ENCODE measurements around the gene INTS1.

INTS1 gene

GRCh38 chr7:1498370-1499305, 5.6 kb downstream of the INTS1 start:
- peaks cover 46% of the 10 kb centered on the region for H3K36me3 ChIP-seq (replicated peaks)
- H3K27ac ChIP-seq: no peak overlapping the region
- TF ChIP-seq CTCF (IDR thresholded peaks at IDR 0.05; ENCODE audit: low read depth, low read length, missing control alignments): no peak
- DNase-seq: no peak
- in situ Hi-C loops (cut with HindIII; ENCODE audit: low pct_ligation_motif_present, low sequenced_read_pairs): no loop called here
- H3K27me3 ChIP-seq (replicated peaks): no peaks in the 10 kb centered on the region
- no peak overlapping the region for H3K4me3 ChIP-seq (ENCODE audit: low read depth, low read length)

GRCh38 chr7:1497293-1497927, 6.8 kb downstream of the INTS1 start:
- no peaks in the 10 kb centered on the region for H3K27me3 ChIP-seq (replicated peaks)
- no peak for DNase-seq
- in situ Hi-C loops (cut with HindIII; ENCODE audit: low pct_ligation_motif_present, low sequenced_read_pairs): no loop called here
- TF ChIP-seq CTCF (IDR thresholded peaks at IDR 0.05; ENCODE audit: low read depth, low read length, missing control alignments): no peak
- H3K27ac ChIP-seq: no peak overlapping the region
- H3K36me3 ChIP-seq (replicated peaks): peaks cover 47% of the 10 kb centered on the region
- no peak overlapping the region for H3K4me3 ChIP-seq (ENCODE audit: low read depth, low read length)

GRCh38 chr7:1496531-1497292, 7.5 kb downstream of the INTS1 start:
- Histone ChIP-seq H3K27ac (no peak overlapping the region), H3K4me3 (ENCODE audit: low read depth, low read length) (no peak overlapping the region), H3K27me3 (replicated peaks) (no peaks in the 10 kb centered on the region), H3K36me3 (replicated peaks) (peaks cover 41% of the 10 kb centered on the region)
- in situ Hi-C loops (cut with HindIII; ENCODE audit: low pct_ligation_motif_present, low sequenced_read_pairs): no loop called here
- TF ChIP-seq CTCF (IDR thresholded peaks at IDR 0.05; ENCODE audit: low read depth, low read length, missing control alignments): no peak
- no peak for DNase-seq

- Histone ChIP-seq H3K4me3 (ENCODE audit: low read depth, low read length) (no peak overlapping the region), H3K27me3 (replicated peaks) (no peaks in the 10 kb centered on the region), H3K27ac (no peak overlapping the region), H3K36me3 (replicated peaks) (peaks cover 40% of the 10 kb centered on the region)
- in situ Hi-C loops (cut with HindIII; ENCODE audit: low pct_ligation_motif_present, low sequenced_read_pairs): no loop called here
- no peak for TF ChIP-seq CTCF (IDR thresholded peaks at IDR 0.05; ENCODE audit: low read depth, low read length, missing control alignments)
- DNase-seq: no peak
These were observed 8.5 kb downstream of the INTS1 start for GRCh38 chr7:1495564-1496242.

- peaks cover 37% of the 10 kb centered on the region for H3K36me3 ChIP-seq (replicated peaks)
- in situ Hi-C loops (cut with HindIII; ENCODE audit: low pct_ligation_motif_present, low sequenced_read_pairs): no loop called here
These were observed 9.2 kb downstream of the INTS1 start for GRCh38 chr7:1494866-1495563.

More at GRCh38 chr7:1494866-1495563, 9.2 kb downstream of the INTS1 start:
- no peak overlapping the region for H3K4me3 ChIP-seq (ENCODE audit: low read depth, low read length)
- DNase-seq: no peak
- H3K27ac ChIP-seq: no peak overlapping the region
- H3K27me3 ChIP-seq (replicated peaks): no peaks in the 10 kb centered on the region
- TF ChIP-seq CTCF (IDR thresholded peaks at IDR 0.05; ENCODE audit: low read depth, low read length, missing control alignments): no peak
